CD4-positive, alpha-beta memory T cell (primary cell): ENCODE results near the gene ERN1. TPM values are rescaled to one million over a fixed set of nuclear protein-coding genes. Genes with fewer than 3 reads are reported as not detected.

Source experiments
- CTCF ChIA-PET: fragments of 350-600 bp; sonication (Branson Sonifier 250); formaldehyde crosslinking; loops from one replicate; lab custom pipeline; 2021; ENCODE audit warnings: inconsistent platforms; ENCODE audit not compliant: partially characterized antibody; lab: Charles Lee
- POLR2A ChIA-PET: fragments of 350-600 bp; sonication (Branson Sonifier 250); formaldehyde crosslinking; loops from one replicate; lab custom pipeline; 2021; ENCODE audit not compliant: partially characterized antibody; lab: Charles Lee
- DNase-seq, 5 donors: peaks; one replicate each; pipeline versions ENCODE4 v3.0.0 to v3.0.0-alpha.2; 2020 to 2022; ENCODE audit warnings: mixed read lengths in 1 of 5
- H3K27ac ChIP-seq: one replicate; pipeline ENCODE4 v1.7.0; 2013; ENCODE audit warnings: low read depth, low read length
- H3K27me3 ChIP-seq: 2 replicates; pipeline ENCODE4 v1.7.0; 2013; ENCODE audit warnings: mild to moderate bottlenecking, low read length, moderate library complexity; ENCODE audit not compliant: insufficient read depth
- H3K36me3 ChIP-seq: 2 replicates; pipeline ENCODE4 v1.7.0; 2013; ENCODE audit warnings: mild to moderate bottlenecking, low read length, moderate library complexity; ENCODE audit not compliant: insufficient read depth
- H3K4me1 ChIP-seq: 2 replicates; pipeline ENCODE4 v1.7.0; 2013; ENCODE audit warnings: mild to moderate bottlenecking, low read length, moderate library complexity; ENCODE audit not compliant: insufficient read depth
- H3K4me3 ChIP-seq, 2 donors: one replicate each; pipeline ENCODE4 v1.7.0; 2013; ENCODE audit warnings: low read length in 2 of 2, mild to moderate bottlenecking in 1 of 2
- H3K9me3 ChIP-seq, 2 donors: one replicate each; pipeline ENCODE4 v1.7.0; 2013; ENCODE audit warnings: low read length in 2 of 2, control low read depth in 1 of 2; ENCODE audit not compliant: control insufficient read depth in 1 of 2
- H3K27ac Mint-ChIP-seq, 7 donors: one replicate each; pipeline ENCODE4 v1.8.0; 2020 to 2021; ENCODE audit warnings: mixed read lengths in 7 of 7, mild to moderate bottlenecking in 6 of 7, inconsistent platforms in 3 of 7, moderate library complexity in 3 of 7
- H3K27me3 Mint-ChIP-seq, 2 donors: one replicate each; pipeline ENCODE4 v1.8.0; 2020 to 2021; ENCODE audit warnings: mixed read lengths in 2 of 2
- H3K36me3 Mint-ChIP-seq, 2 donors: one replicate each; pipeline ENCODE4 v1.8.0; 2020 to 2021; ENCODE audit warnings: mixed read lengths in 2 of 2, inconsistent platforms in 1 of 2, mild to moderate bottlenecking in 1 of 2
- H3K4me1 Mint-ChIP-seq, 4 donors: one replicate each; pipeline ENCODE4 v1.8.0; 2020 to 2021; ENCODE audit warnings: mixed read lengths in 4 of 4, mild to moderate bottlenecking in 1 of 4
- H3K4me3 Mint-ChIP-seq, 8 donors: one replicate each; pipeline ENCODE4 v1.8.0; 2020 to 2021; ENCODE audit warnings: mixed read lengths in 8 of 8, mild to moderate bottlenecking in 7 of 8, moderate library complexity in 6 of 8, inconsistent platforms in 3 of 8
- H3K9me3 Mint-ChIP-seq, 8 donors: one replicate each; pipeline ENCODE4 v1.8.0; 2020 to 2021; ENCODE audit warnings: mixed read lengths in 8 of 8, mild to moderate bottlenecking in 5 of 8, inconsistent platforms in 3 of 8, moderate library complexity in 1 of 8
- intact Hi-C: fragments of 100-400 bp; cut with micrococcal nuclease; formaldehyde crosslinking; loops from one replicate; pipeline ENCODE4 v1.15.1; 2023
- polyA plus RNA-seq, 2 donors: library from polyadenylated mRNA; unstranded; fragments of 300-500 nt; fragmentation: Illumina TruSeq; gene quantifications; one replicate each; pipeline ENCODE4 v1.2.3, GENCODE V29; 2021
- total RNA-seq, 2 experiments: library from RNA; stranded (reverse); gene quantifications; one replicate each; pipeline ENCODE4 v1.2.3, GENCODE V29; 2021

The ERN1 gene
- total and polyA plus RNA-seq, 4 experiments from 2014 or later, result 47.9 to 172 (median 144) TPM

GRCh38 chr17:64032081-64032480 lies 97.9 kb downstream of the ERN1 start:
- Histone ChIP-seq H3K36me3 (no peaks in the 10 kb centered on the region), H3K27me3 (no peaks in the 10 kb centered on the region), H3K27ac (no peak overlapping the region), H3K4me1 (peaks cover 21% of the 10 kb centered on the region), H3K9me3 (no peaks in the 10 kb centered on the region), H3K4me3 (no peak overlapping the region)
- Mint-ChIP-seq H3K9me3 (peaks cover 0 to 1% (median 0%) of the 10 kb centered on the region in 8 donors), H3K27me3 (no peaks in the 10 kb centered on the region), H3K36me3 (peaks cover 2 to 4% of the 10 kb centered on the region in 2 donors), H3K4me3 (no peak overlapping the region), H3K4me1 (peaks cover 3 to 18% (median 12%) of the 10 kb centered on the region in 4 donors), H3K27ac (peak overlapping the region in 1 of 7 donors; percentile 37)
- ChIA-PET POLR2A (interaction anchor here (1.5 to 18.0 kb wide), 3 partner anchors 12 to 113 kb away, joined by 4 to 587 read pairs (median 6); partner anchors contain the start of gene PRR29), CTCF (interaction anchor here (1.2 to 16.3 kb wide), 6 partner anchors 13 to 120 kb away, joined by 3 to 798 read pairs (median 69); partner anchors contain the start of genes ERN1, GH1, ICAM2 and PRR29)
- DNase-seq, result no peak
- intact Hi-C loops, result no loop called here

GRCh38 chr17:64028874-64029464 lies 101.0 kb downstream of the ERN1 start:
- Mint-ChIP-seq H3K36me3 (no peaks in the 10 kb centered on the region), H3K27ac (peak overlapping the region in 2 of 7 donors; percentile 57 to 62), H3K27me3 (no peaks in the 10 kb centered on the region), H3K4me1 (peaks cover 24 to 43% (median 32%) of the 10 kb centered on the region in 4 donors), H3K9me3 (peaks cover 0 to 2% (median 0%) of the 10 kb centered on the region in 8 donors), H3K4me3 (no peak overlapping the region)
- Histone ChIP-seq H3K4me3 (no peak overlapping the region), H3K4me1 (peaks cover 49% of the 10 kb centered on the region), H3K9me3 (no peaks in the 10 kb centered on the region), H3K27ac (no peak overlapping the region), H3K36me3 (no peaks in the 10 kb centered on the region), H3K27me3 (no peaks in the 10 kb centered on the region)
- peak; percentile 66 to 75 (median 69) for DNase-seq
- ChIA-PET POLR2A (interaction anchor here (0.5 to 18.0 kb wide), 11 partner anchors 9 to 329 kb away, joined by 3 to 587 read pairs (median 26); partner anchors contain the start of genes ERN1, ICAM2 and PRR29), CTCF (interaction anchor here (0.7 to 16.3 kb wide), 47 partner anchors 10 to 473 kb away, joined by 3 to 798 read pairs (median 6); partner anchors contain the start of genes CD79B, CSHL1, ERN1 and GH1)
- intact Hi-C loops, result loop anchor here (1.0 to 5.0 kb wide), 3 partner anchors 22 to 253 kb away; no protein-coding TSS in a partner anchor

GRCh38 chr17:64025732-64026294 lies 104.1 kb downstream of the ERN1 start:
- H3K9me3 ChIP-seq, result no peaks in the 10 kb centered on the region
- Mint-ChIP-seq H3K27ac (peak overlapping the region; percentile 94 to 99 (median 98)), H3K9me3 (peaks cover 0 to 3% (median 0%) of the 10 kb centered on the region in 8 donors), H3K27me3 (no peaks in the 10 kb centered on the region), H3K4me1 (peaks cover 42 to 75% (median 59%) of the 10 kb centered on the region in 4 donors), H3K36me3 (no peaks in the 10 kb centered on the region), H3K4me3 (peak overlapping the region; percentile 71 to 94 (median 87))
- intact Hi-C loops, result loop anchor here (1.0 to 5.0 kb wide), 6 partner anchors 9 to 256 kb away; partner anchors contain the start of genes CSHL1 and PRR29
- CTCF ChIA-PET, result interaction anchor here (0.6 to 16.3 kb wide), 32 partner anchors 7 to 257 kb away, joined by 3 to 798 read pairs (median 4); partner anchors contain the start of genes CSHL1, ERN1, GH1 and ICAM2
- H3K27ac ChIP-seq, result peak overlapping the region; percentile 89
- POLR2A ChIA-PET, result interaction anchor here (0.7 to 18.0 kb wide), 17 partner anchors 8 to 481 kb away, joined by 3 to 587 read pairs (median 17); partner anchors contain the start of genes CD79B, CEP95, CSHL1 and DDX5
- H3K36me3 ChIP-seq, result no peaks in the 10 kb centered on the region
- peak overlapping the region in 1 of 2 donors; percentile 43 for H3K4me3 ChIP-seq
- H3K27me3 ChIP-seq, result no peaks in the 10 kb centered on the region
- peaks cover 80% of the 10 kb centered on the region for H3K4me1 ChIP-seq
- peak; percentile 95 to 98 (median 96) for DNase-seq

- H3K4me1 Mint-ChIP-seq, result peaks cover 43 to 76% (median 63%) of the 10 kb centered on the region in 4 donors
- no peaks in the 10 kb centered on the region for H3K9me3 ChIP-seq
Observed at GRCh38 chr17:64024781-64025731, 104.9 kb downstream of the ERN1 start.

GRCh38 chr17:64024215-64024654 lies 105.7 kb downstream of the ERN1 start:
- Mint-ChIP-seq H3K27ac (peak overlapping the region; percentile 94 to 99 (median 98)), H3K4me1 (peaks cover 43 to 80% (median 63%) of the 10 kb centered on the region in 4 donors), H3K36me3 (peaks cover 0 to 10% of the 10 kb centered on the region in 2 donors), H3K4me3 (peak overlapping the region in 7 of 8 donors; percentile 32 to 94 (median 87)), H3K9me3 (peaks cover 0 to 7% (median 0%) of the 10 kb centered on the region in 8 donors), H3K27me3 (peaks cover 0 to 1% of the 10 kb centered on the region in 2 donors)
- H3K9me3 ChIP-seq, result no peaks in the 10 kb centered on the region
- peaks cover 81% of the 10 kb centered on the region for H3K4me1 ChIP-seq
- ChIA-PET CTCF (interaction anchor here (0.7 to 16.3 kb wide), 14 partner anchors 5 to 124 kb away, joined by 3 to 798 read pairs (median 14); partner anchors contain the start of genes CSHL1, ERN1, GH1 and ICAM2), POLR2A (interaction anchor here (1.7 to 18.0 kb wide), 13 partner anchors 7 to 483 kb away, joined by 5 to 587 read pairs (median 26); partner anchors contain the start of genes CD79B, CEP95, DDX5 and ERN1)
- H3K27ac ChIP-seq, result peak overlapping the region; percentile 89
- H3K36me3 ChIP-seq, result no peaks in the 10 kb centered on the region
- DNase-seq, result no peak
- no peak overlapping the region for H3K4me3 ChIP-seq
- no peaks in the 10 kb centered on the region for H3K27me3 ChIP-seq
- intact Hi-C loops, result no loop called here

More at GRCh38 chr17:64024781-64025731, 104.9 kb downstream of the ERN1 start:
- CTCF ChIA-PET, result interaction anchor here (0.6 to 16.3 kb wide), 29 partner anchors 6 to 257 kb away, joined by 3 to 798 read pairs (median 4); partner anchors contain the start of genes CSHL1, ERN1, GH1 and ICAM2
- POLR2A ChIA-PET, result interaction anchor here (0.7 to 18.0 kb wide), 17 partner anchors 8 to 482 kb away, joined by 3 to 587 read pairs (median 17); partner anchors contain the start of genes CD79B, CEP95, CSHL1 and DDX5
- Histone ChIP-seq H3K36me3 (no peaks in the 10 kb centered on the region), H3K27ac (peak overlapping the region; percentile 89), H3K27me3 (no peaks in the 10 kb centered on the region), H3K4me1 (peaks cover 81% of the 10 kb centered on the region), H3K4me3 (peak overlapping the region in 1 of 2 donors; percentile 43)
- intact Hi-C loops, result loop anchor here (1.0 to 5.0 kb wide), 6 partner anchors 8 to 257 kb away; partner anchors contain the start of genes CSHL1 and PRR29
- Mint-ChIP-seq H3K9me3 (peaks cover 0 to 7% (median 0%) of the 10 kb centered on the region in 8 donors), H3K4me3 (peak overlapping the region; percentile 71 to 94 (median 87)), H3K27me3 (peaks cover 0 to 1% of the 10 kb centered on the region in 2 donors), H3K27ac (peak overlapping the region; percentile 94 to 99 (median 98)), H3K36me3 (peaks cover 0 to 6% of the 10 kb centered on the region in 2 donors)
- DNase-seq, result peak in 1 of 5 donors; percentile 85
